ENCODE results near the gene MYH10. TPM values are rescaled to one million over a fixed set of nuclear protein-coding genes. Genes with fewer than 3 reads are reported as not detected.
A peak's percentile ranks its signal among the peaks of the same experiment; 100 is the strongest.

The MYH10 gene
- total and polyA plus RNA-seq, 2 experiments from 2014 or later = 46.8 to 69.5 TPM

DNA sequence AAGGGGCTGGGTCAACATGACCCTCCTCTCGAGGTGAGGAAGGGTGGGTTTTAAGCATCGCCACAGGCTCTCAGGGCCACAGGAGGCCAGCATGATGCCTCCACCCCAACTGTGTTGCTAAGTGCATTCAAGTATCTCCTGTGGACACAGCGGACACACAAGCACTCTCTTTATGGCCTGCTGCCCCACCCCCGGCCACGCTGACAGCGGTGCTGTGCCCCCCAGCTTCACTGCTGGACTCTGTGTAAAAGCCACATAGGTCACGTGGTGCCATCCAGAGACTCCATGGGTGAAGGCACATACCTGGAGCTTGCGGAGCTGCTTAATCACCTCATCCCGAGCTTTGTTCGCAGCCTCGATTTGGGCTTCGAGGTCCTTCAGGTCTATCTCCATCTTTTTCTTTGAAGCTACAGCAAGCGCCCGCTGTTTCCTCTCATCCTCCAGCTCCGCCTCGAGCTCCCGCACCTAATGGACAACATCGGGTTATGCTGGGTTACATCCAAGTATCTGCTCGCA, 143.3 kb downstream of the MYH10 start:
- Histone ChIP-seq H2AFZ (no peak overlapping the region), H4K20me1 (ENCODE audit: insufficient read depth) (no peaks in the 10 kb centered on the region), H3K9ac (no peak overlapping the region), H3K27me3 (replicated peaks; ENCODE audit: insufficient read depth) (no peaks in the 10 kb centered on the region), H3K9me3 (ENCODE audit: low read depth) (no peaks in the 10 kb centered on the region), H3K36me3 (ENCODE audit: low read depth) (peaks cover 30% of the 10 kb centered on the region), H3K9me2 (ENCODE audit: insufficient read depth) (no peaks in the 10 kb centered on the region), H3K4me3 (no peak overlapping the region), H3K4me2 (ENCODE audit: unreplicated experiment) (no peak overlapping the region), H3F3A (ENCODE audit: insufficient read depth) (peaks cover 49% of the 10 kb centered on the region), H3K79me2 (ENCODE audit: insufficient read depth) (peaks cover 8% of the 10 kb centered on the region; the same call in 1 of the 2 replicates), H3K27ac (no peak overlapping the region), H3K4me1 (ENCODE audit: insufficient read depth) (peaks cover 16% of the 10 kb centered on the region)
- in situ Hi-C loops (cut with MboI) = no loop called here
- no peak for DNase-seq
- no peak for TF ChIP-seq EZH2phosphoT487 (IDR thresholded peaks at IDR 0.05; ENCODE audit: insufficient read depth, low read depth)
- no peak for TF ChIP-seq EZH2 (IDR thresholded peaks at IDR 0.05; ENCODE audit: insufficient read depth, poor library complexity, severe bottlenecking)
- WGBS, 2 experiments (ENCODE audit: low coverage in 1 of 2, low lambda C conversion rate in 2 of 2, missing lambda C conversion rate in 2 of 2) = 91% methylated on average over 19 of the region's 19 CpGs

DNA sequence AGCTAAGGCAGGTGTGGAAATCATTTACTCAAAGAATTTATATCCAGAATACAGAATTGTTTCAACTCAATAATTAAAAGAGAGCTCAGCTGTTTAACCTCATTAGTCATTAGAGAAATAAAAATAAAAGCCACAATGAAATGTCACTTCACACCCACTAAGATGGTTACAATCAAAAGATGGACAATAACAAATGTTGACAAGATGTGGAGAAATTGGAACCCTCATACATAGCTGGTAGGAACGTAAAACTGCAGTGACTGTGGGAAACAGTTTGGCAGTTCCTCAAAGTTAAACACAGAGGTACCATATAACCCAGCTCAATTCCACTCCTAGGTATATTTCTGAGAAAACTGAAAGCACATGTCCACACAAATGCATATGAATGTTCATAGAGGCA, 145.0 kb downstream of the MYH10 start:
- Histone ChIP-seq H3K9me2 (ENCODE audit: insufficient read depth) (no peaks in the 10 kb centered on the region), H3K27ac (no peak overlapping the region), H3F3A (ENCODE audit: insufficient read depth) (peaks cover 58% of the 10 kb centered on the region), H3K4me3 (no peak overlapping the region), H3K4me2 (ENCODE audit: unreplicated experiment) (no peak overlapping the region), H2AFZ (no peak overlapping the region), H4K20me1 (ENCODE audit: insufficient read depth) (no peaks in the 10 kb centered on the region), H3K36me3 (ENCODE audit: low read depth) (peaks cover 30% of the 10 kb centered on the region), H3K79me2 (ENCODE audit: insufficient read depth) (peaks cover 11% of the 10 kb centered on the region; the same call in 1 of the 2 replicates), H3K9ac (no peak overlapping the region), H3K4me1 (ENCODE audit: insufficient read depth) (peaks cover 19% of the 10 kb centered on the region), H3K9me3 (ENCODE audit: low read depth) (no peaks in the 10 kb centered on the region), H3K27me3 (replicated peaks; ENCODE audit: insufficient read depth) (no peaks in the 10 kb centered on the region)
- DNase-seq = no peak
- in situ Hi-C loops (cut with MboI) = no loop called here
- TF ChIP-seq EZH2phosphoT487 (IDR thresholded peaks at IDR 0.05; ENCODE audit: insufficient read depth, low read depth) = no peak
- no peak for TF ChIP-seq EZH2 (IDR thresholded peaks at IDR 0.05; ENCODE audit: insufficient read depth, poor library complexity, severe bottlenecking)
- 37 to 38% methylated on average over 1 of the region's 1 CpG for WGBS, 2 experiments (ENCODE audit: low coverage in 1 of 2, low lambda C conversion rate in 2 of 2, missing lambda C conversion rate in 2 of 2)

DNA sequence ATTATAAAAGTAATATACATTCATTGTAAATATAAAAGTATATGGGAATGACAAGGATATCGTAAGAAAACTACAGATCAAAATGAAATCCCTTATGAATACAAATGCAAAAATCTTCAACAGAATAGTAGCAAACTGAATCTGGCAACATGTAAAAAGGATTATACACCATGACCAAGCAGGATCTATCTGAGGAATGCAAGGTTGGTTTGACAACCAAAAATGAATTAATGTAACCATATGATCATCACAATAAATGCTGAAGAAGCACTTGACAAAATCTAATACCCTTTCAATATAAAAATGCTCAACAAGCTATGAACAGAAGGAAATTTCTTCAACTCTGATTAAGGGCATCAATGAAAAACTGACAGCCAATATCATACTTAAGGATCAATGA, 146.1 kb downstream of the MYH10 start:
- no peak overlapping the region for H3K27ac ChIP-seq
- DNase-seq = no peak
- H2AFZ ChIP-seq = no peak overlapping the region
- no peak overlapping the region for H3K4me2 ChIP-seq (ENCODE audit: unreplicated experiment)
- H3K4me3 ChIP-seq = no peak overlapping the region
- no peaks in the 10 kb centered on the region for H3K9me3 ChIP-seq (ENCODE audit: low read depth)
- WGBS, 2 experiments (ENCODE audit: low coverage in 1 of 2, low lambda C conversion rate in 2 of 2, missing lambda C conversion rate in 2 of 2) = 95 to 97% methylated on average over 1 of the region's 1 CpG
- H3F3A ChIP-seq (ENCODE audit: insufficient read depth) = peaks cover 55% of the 10 kb centered on the region
- TF ChIP-seq EZH2phosphoT487 (IDR thresholded peaks at IDR 0.05; ENCODE audit: insufficient read depth, low read depth) (no peak), EZH2 (IDR thresholded peaks at IDR 0.05; ENCODE audit: insufficient read depth, poor library complexity, severe bottlenecking) (no peak)
- H3K9me2 ChIP-seq (ENCODE audit: insufficient read depth) = no peaks in the 10 kb centered on the region
- peaks cover 11% of the 10 kb centered on the region; the same call in 1 of the 2 replicates for H3K79me2 ChIP-seq (ENCODE audit: insufficient read depth)
- peaks cover 30% of the 10 kb centered on the region for H3K36me3 ChIP-seq (ENCODE audit: low read depth)
- in situ Hi-C loops (cut with MboI) = no loop called here
- peaks cover 20% of the 10 kb centered on the region for H3K4me1 ChIP-seq (ENCODE audit: insufficient read depth)
- H3K27me3 ChIP-seq (replicated peaks; ENCODE audit: insufficient read depth) = no peaks in the 10 kb centered on the region
- no peaks in the 10 kb centered on the region for H4K20me1 ChIP-seq (ENCODE audit: insufficient read depth)
- H3K9ac ChIP-seq = no peak overlapping the region

DNA sequence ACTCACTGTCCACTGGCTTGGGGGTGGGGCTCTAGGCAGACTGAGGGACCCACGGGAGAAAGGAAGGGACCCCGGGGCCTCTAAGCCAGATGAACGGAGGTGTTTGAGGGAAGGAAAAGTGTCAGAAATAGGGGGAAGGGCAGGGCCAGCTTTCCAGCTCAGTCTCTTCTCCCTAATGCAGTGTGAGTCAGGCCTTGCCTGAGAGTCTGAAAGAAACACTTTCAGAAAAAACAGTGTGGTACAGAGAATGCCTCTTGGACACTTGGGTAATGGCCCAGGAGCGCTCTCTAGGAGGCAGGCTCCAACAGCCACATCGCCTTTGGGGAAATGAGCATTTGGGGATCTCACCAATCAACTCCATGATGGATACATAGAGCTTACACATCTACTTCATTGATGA, 148.0 kb downstream of the MYH10 start:
- no peak for TF ChIP-seq EZH2phosphoT487 (IDR thresholded peaks at IDR 0.05; ENCODE audit: insufficient read depth, low read depth)
- TF ChIP-seq EZH2 (IDR thresholded peaks at IDR 0.05; ENCODE audit: insufficient read depth, poor library complexity, severe bottlenecking) = no peak
- H3K27ac ChIP-seq = no peak overlapping the region; the same call in 1 of the 2 replicates
- no peaks in the 10 kb centered on the region for H3K9me2 ChIP-seq (ENCODE audit: insufficient read depth)
- no peak overlapping the region for H3K4me2 ChIP-seq (ENCODE audit: unreplicated experiment)
- peak; percentile 48 for DNase-seq
- no peaks in the 10 kb centered on the region for H4K20me1 ChIP-seq (ENCODE audit: insufficient read depth)
- H3K9me3 ChIP-seq (ENCODE audit: low read depth) = no peaks in the 10 kb centered on the region
- H2AFZ ChIP-seq = no peak overlapping the region
- peaks cover 24% of the 10 kb centered on the region for H3K4me1 ChIP-seq (ENCODE audit: insufficient read depth)
- H3K27me3 ChIP-seq (replicated peaks; ENCODE audit: insufficient read depth) = no peaks in the 10 kb centered on the region
- H3F3A ChIP-seq (ENCODE audit: insufficient read depth) = peaks cover 51% of the 10 kb centered on the region
- WGBS, 2 experiments (ENCODE audit: low coverage in 1 of 2, low lambda C conversion rate in 2 of 2, missing lambda C conversion rate in 2 of 2) = 88 to 90% methylated on average over 5 of the region's 5 CpGs
- in situ Hi-C loops (cut with MboI) = no loop called here
- H3K36me3 ChIP-seq (ENCODE audit: low read depth) = peaks cover 30% of the 10 kb centered on the region
- peaks cover 11% of the 10 kb centered on the region; the same call in 1 of the 2 replicates for H3K79me2 ChIP-seq (ENCODE audit: insufficient read depth)
- H3K9ac ChIP-seq = no peak overlapping the region
- H3K4me3 ChIP-seq = no peak overlapping the region
